ENCODE measurements around the gene CCNQ.

Gene CCNQ

DNA sequence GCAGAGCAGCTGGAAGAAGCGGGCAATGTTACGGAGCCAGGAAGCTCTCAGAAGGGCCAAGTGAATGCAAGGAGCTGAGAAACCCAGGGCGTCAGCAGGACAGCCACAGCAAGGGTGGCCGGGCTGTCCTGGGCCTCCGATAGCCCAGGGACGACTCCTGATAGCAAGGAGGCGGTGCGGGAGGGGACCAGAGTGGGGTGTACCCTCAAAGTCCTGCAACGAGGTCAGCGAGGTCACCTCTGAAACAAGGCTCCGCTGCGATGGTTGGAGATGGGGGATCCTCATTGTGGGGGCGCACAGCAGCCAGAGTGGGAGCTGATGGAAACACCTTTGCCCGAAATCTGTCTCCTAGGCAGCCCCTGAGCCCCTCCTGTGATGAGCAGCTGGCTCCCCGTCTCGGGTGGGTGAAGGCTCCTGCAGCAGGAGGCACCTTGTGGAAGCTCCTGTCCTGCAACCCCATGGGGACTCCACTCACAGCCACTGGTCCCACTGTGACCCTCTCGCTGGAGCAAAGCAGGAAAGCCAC, 4.3 kb upstream of the CCNQ start:
- Histone ChIP-seq H3K27ac (ENCODE audit: extremely low read depth, low read depth, low read length) (no peak overlapping the region), H3K4me3 (ENCODE audit: low read depth, low read length) (no peak overlapping the region), H3K4me1 (ENCODE audit: control insufficient read depth, insufficient read depth, low read length) (no peaks in the 10 kb centered on the region), H3K36me3 (ENCODE audit: control insufficient read depth in 2 of 2, insufficient read depth in 1 of 2, low read length in 2 of 2) (no peaks in the 10 kb centered on the region), H3K9me3 (ENCODE audit: control insufficient read depth, insufficient read depth, low read depth, low read length) (no peaks in the 10 kb centered on the region)
- ChIA-PET POLR2A (no interaction called here), CTCF (interaction anchor here (0.7 to 1.0 kb wide), 2 partner anchors 9 to 66 kb away, joined by 3 to 5 read pairs; no protein-coding TSS in a partner anchor)
- TF ChIP-seq ZBTB21 (tag by site-specific recombination; IDR thresholded peaks at IDR 0.05): no peak
- TF ChIP-seq ZFP3 (tag by site-specific recombination; IDR thresholded peaks at IDR 0.05; ENCODE audit: low read depth): no peak

- CTCF ChIA-PET: interaction anchor here (0.7 to 1.0 kb wide), 2 partner anchors 9 to 67 kb away, joined by 3 to 5 read pairs; no protein-coding TSS in a partner anchor
These were observed 3.7 kb upstream of the CCNQ start for GRCh38 chrX:153602601-153603000.

GRCh38 chrX:153601511-153602110, 2.7 kb upstream of the CCNQ start:
- H3K27ac ChIP-seq (ENCODE audit: extremely low read depth, low read depth, low read length): no peak overlapping the region
- ChIA-PET POLR2A (no interaction called here), CTCF (interaction anchor here (0.9 to 2.5 kb wide), 3 partner anchors 8 to 66 kb away, joined by 3 to 20 read pairs (median 5); no protein-coding TSS in a partner anchor)
- peaks cover 0 to 3% of the 10 kb centered on the region in 2 experiments; a peak in 1 of 3 replicates for H3K36me3 ChIP-seq (ENCODE audit: control insufficient read depth in 2 of 2, insufficient read depth in 1 of 2, low read length in 2 of 2)
- no peaks in the 10 kb centered on the region for H3K9me3 ChIP-seq (ENCODE audit: control insufficient read depth, insufficient read depth, low read depth, low read length)
- H3K4me3 ChIP-seq (ENCODE audit: low read depth, low read length): no peak overlapping the region
- no peaks in the 10 kb centered on the region for H3K4me1 ChIP-seq (ENCODE audit: control insufficient read depth, insufficient read depth, low read length)
- TF ChIP-seq ZNF555 (tag by site-specific recombination; conservative IDR thresholded peaks at IDR 0.05) (no peak), ZNF138 (tag by site-specific recombination; IDR thresholded peaks at IDR 0.05; ENCODE audit: borderline replicate concordance) (no peak), ZNF792 (tag by site-specific recombination; IDR thresholded peaks at IDR 0.05) (no peak), ZNF626 (tag by site-specific recombination; IDR thresholded peaks at IDR 0.05) (no peak), ZNF2 (tag by site-specific recombination; IDR thresholded peaks at IDR 0.05) (no peak), PRDM4 (tag by site-specific recombination; IDR thresholded peaks at IDR 0.05) (no peak), CTCF (tag by site-specific recombination; IDR thresholded peaks at IDR 0.05) (no peak), SALL2 (tag by site-specific recombination; IDR thresholded peaks at IDR 0.05; ENCODE audit: borderline replicate concordance) (no peak), ZNF18 (tag by site-specific recombination; IDR thresholded peaks at IDR 0.05) (no peak), ZNF10 (tag by site-specific recombination; IDR thresholded peaks at IDR 0.05) (no peak)
- TF ChIP-seq, protein P1, sequence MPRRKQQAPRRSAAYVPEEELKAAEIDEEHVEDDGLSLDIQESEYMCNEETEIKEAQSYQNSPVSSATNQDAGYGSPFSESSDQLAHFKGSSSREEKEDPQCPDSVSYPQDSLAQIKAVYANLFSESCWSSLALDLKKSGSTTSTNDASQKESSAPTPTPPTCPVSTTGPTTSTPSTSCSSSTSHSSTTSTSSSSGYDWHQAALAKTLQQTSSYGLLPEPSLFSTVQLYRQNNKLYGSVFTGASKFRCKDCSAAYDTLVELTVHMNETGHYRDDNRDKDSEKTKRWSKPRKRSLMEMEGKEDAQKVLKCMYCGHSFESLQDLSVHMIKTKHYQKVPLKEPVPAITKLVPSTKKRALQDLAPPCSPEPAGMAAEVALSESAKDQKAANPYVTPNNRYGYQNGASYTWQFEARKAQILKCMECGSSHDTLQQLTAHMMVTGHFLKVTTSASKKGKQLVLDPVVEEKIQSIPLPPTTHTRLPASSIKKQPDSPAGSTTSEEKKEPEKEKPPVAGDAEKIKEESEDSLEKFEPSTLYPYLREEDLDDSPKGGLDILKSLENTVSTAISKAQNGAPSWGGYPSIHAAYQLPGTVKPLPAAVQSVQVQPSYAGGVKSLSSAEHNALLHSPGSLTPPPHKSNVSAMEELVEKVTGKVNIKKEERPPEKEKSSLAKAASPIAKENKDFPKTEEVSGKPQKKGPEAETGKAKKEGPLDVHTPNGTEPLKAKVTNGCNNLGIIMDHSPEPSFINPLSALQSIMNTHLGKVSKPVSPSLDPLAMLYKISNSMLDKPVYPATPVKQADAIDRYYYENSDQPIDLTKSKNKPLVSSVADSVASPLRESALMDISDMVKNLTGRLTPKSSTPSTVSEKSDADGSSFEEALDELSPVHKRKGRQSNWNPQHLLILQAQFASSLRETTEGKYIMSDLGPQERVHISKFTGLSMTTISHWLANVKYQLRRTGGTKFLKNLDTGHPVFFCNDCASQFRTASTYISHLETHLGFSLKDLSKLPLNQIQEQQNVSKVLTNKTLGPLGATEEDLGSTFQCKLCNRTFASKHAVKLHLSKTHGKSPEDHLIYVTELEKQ (tag by site-specific recombination; IDR thresholded peaks at IDR 0.05; ENCODE audit: borderline replicate concordance): no peak
- TF ChIP-seq, protein P2, sequence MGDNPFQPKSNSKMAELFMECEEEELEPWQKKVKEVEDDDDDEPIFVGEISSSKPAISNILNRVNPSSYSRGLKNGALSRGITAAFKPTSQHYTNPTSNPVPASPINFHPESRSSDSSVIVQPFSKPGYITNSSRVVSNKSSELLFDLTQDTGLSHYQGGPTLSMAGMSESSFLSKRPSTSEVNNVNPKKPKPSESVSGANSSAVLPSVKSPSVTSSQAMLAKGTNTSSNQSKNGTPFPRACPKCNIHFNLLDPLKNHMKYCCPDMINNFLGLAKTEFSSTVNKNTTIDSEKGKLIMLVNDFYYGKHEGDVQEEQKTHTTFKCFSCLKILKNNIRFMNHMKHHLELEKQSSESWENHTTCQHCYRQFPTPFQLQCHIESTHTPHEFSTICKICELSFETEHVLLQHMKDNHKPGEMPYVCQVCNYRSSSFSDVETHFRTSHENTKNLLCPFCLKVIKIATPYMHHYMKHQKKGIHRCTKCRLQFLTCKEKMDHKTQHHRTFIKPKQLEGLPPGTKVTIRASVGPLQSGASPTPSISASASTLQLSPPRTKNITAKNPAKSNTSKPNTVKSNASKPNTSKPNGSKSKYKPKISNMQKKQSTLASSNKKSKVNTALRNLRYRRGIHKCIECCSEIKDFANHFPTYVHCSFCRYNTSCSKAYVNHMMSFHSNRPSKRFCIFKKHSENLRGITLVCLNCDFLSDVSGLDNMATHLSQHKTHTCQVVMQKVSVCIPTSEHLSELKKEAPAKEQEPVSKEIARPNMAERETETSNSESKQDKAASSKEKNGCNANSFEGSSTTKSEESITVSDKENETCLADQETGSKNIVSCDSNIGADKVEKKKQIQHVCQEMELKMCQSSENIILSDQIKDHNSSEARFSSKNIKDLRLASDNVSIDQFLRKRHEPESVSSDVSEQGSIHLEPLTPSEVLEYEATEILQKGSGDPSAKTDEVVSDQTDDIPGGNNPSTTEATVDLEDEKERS (tag by site-specific recombination; IDR thresholded peaks at IDR 0.05): no peak

More at GRCh38 chrX:153602601-153603000, 3.7 kb upstream of the CCNQ start:
- no peaks in the 10 kb centered on the region for H3K36me3 ChIP-seq (ENCODE audit: control insufficient read depth in 2 of 2, insufficient read depth in 1 of 2, low read length in 2 of 2)
- POLR2A ChIA-PET: no interaction called here
- no peak overlapping the region for H3K4me3 ChIP-seq (ENCODE audit: low read depth, low read length)
- H3K4me1 ChIP-seq (ENCODE audit: control insufficient read depth, insufficient read depth, low read length): no peaks in the 10 kb centered on the region
- H3K9me3 ChIP-seq (ENCODE audit: control insufficient read depth, insufficient read depth, low read depth, low read length): no peaks in the 10 kb centered on the region
- TF ChIP-seq KLF16 (tag by site-specific recombination; IDR thresholded peaks at IDR 0.05) (no peak), ZNF132 (tag by site-specific recombination; IDR thresholded peaks at IDR 0.05; ENCODE audit: borderline replicate concordance) (no peak), ZNF785 (tag by site-specific recombination; IDR thresholded peaks at IDR 0.05) (no peak), ZNF623 (tag by site-specific recombination; IDR thresholded peaks at IDR 0.05) (no peak), ZNF354C (tag by site-specific recombination; IDR thresholded peaks at IDR 0.05; ENCODE audit: borderline replicate concordance, low read depth) (no peak), ZFP41 (tag by site-specific recombination; IDR thresholded peaks at IDR 0.05; ENCODE audit: borderline replicate concordance) (no peak), SALL2 (tag by site-specific recombination; IDR thresholded peaks at IDR 0.05; ENCODE audit: borderline replicate concordance) (no peak), KLF1 (tag by site-specific recombination; IDR thresholded peaks at IDR 0.05) (no peak)
- no peak overlapping the region for H3K27ac ChIP-seq (ENCODE audit: extremely low read depth, low read depth, low read length)
